BE2C (cell line): ENCODE measurements around the gene WDSUB1.

Experiments
- DNase-seq: peaks from one replicate; pipeline ENCODE4 v3.0.0-alpha.2; 2020
- H3K27me3 ChIP-seq: fragments of 250-450 bp; sonication (Bioruptor Pico); 2 replicates; pipeline ENCODE4 v1.5.1; 2020; ENCODE audit warnings: mild to moderate bottlenecking
- H3K36me3 ChIP-seq: fragments of 250-450 bp; sonication (Bioruptor Pico); 2 replicates; pipeline ENCODE4 v1.5.1; 2020; ENCODE audit warnings: mild to moderate bottlenecking
- H3K4me1 ChIP-seq: fragments of 250-450 bp; sonication (Bioruptor Pico); 2 replicates; pipeline ENCODE4 v1.5.1; 2020
- H3K4me3 ChIP-seq: 2 replicates; pipeline ENCODE4 v1.5.1; 2011; ENCODE audit warnings: low read depth, low read length
- H3K9me3 ChIP-seq: fragments of 250-450 bp; sonication (Bioruptor Pico); 2 replicates; pipeline ENCODE4 v1.5.1; 2020
- TF ChIP-seq, protein P1 (sequence below): IDR thresholded peaks from 2 replicates; pipeline ENCODE4 v1.5.1; 2012; ENCODE audit warnings: mild to moderate bottlenecking, low read depth, low read length

Gene WDSUB1

DNA sequence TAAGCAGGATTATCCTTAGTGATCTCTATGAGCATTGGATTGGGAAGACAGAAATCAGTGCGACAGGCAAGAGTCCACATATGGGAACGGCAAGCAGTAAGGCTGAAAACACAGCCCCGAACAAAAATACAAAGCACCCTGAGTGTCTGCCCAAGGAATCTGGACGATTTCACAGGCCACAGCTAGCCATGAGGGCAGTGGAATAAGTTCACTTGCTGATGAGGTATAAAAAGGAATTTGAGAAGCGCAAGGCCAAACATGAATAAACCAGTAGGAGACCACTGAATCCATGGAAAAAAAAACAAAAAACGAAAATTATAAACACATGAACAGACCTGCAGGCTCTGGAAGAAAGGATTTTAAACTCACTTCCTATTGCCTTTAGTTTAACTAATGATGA lies 24.3 kb downstream of the WDSUB1 start:
- TF ChIP-seq, protein P1, sequence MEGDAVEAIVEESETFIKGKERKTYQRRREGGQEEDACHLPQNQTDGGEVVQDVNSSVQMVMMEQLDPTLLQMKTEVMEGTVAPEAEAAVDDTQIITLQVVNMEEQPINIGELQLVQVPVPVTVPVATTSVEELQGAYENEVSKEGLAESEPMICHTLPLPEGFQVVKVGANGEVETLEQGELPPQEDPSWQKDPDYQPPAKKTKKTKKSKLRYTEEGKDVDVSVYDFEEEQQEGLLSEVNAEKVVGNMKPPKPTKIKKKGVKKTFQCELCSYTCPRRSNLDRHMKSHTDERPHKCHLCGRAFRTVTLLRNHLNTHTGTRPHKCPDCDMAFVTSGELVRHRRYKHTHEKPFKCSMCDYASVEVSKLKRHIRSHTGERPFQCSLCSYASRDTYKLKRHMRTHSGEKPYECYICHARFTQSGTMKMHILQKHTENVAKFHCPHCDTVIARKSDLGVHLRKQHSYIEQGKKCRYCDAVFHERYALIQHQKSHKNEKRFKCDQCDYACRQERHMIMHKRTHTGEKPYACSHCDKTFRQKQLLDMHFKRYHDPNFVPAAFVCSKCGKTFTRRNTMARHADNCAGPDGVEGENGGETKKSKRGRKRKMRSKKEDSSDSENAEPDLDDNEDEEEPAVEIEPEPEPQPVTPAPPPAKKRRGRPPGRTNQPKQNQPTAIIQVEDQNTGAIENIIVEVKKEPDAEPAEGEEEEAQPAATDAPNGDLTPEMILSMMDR, result no peak
- Histone ChIP-seq H3K9me3 (no peaks in the 10 kb centered on the region), H3K4me1 (no peaks in the 10 kb centered on the region), H3K4me3 (no peak overlapping the region), H3K27me3 (no peaks in the 10 kb centered on the region), H3K36me3 (no peaks in the 10 kb centered on the region)
- no peak for DNase-seq

DNA sequence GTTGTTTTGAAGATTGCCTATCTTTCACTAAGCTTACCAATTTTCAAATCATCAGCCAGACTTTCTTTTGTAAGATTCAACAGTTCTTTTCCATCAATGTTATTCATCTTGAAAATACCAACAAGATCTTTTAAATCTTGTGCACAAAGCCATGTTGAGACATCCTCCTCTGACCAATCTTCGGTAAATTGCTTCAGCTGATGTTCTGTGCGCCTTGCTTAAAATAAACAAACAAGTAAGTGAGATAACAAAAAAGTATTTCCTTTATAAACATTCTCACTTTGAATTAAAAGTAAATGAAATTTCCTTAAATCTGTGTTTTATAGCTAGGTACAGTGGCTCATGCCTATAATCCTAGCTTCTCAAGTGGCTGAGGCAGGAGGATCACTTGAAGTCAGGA lies 30.3 kb downstream of the WDSUB1 start:
- Histone ChIP-seq H3K27me3 (no peaks in the 10 kb centered on the region), H3K9me3 (no peaks in the 10 kb centered on the region), H3K4me1 (no peaks in the 10 kb centered on the region), H3K4me3 (no peak overlapping the region), H3K36me3 (no peaks in the 10 kb centered on the region)
- no peak for DNase-seq
- TF ChIP-seq, protein P1, result no peak

DNA sequence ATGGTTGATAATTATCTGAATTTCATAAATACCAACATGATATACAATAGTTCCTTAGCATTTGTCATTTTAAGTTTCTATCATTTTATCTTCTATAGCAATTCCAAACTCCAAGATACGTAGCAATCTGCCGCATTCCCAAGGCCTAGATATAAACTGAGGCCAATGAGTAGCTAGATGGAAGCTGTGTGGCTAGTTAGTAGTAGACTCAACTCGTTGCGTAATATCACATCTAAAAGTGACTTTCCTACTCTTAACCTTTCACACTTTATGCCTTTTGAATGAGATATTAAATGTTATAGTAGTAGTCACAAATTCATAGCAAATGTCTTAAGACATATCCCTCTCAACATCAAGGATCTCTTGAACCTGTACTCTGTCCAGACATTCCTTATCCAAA lies 33.6 kb downstream of the WDSUB1 start:
- Histone ChIP-seq H3K4me1 (no peaks in the 10 kb centered on the region), H3K36me3 (no peaks in the 10 kb centered on the region), H3K9me3 (no peaks in the 10 kb centered on the region), H3K27me3 (no peaks in the 10 kb centered on the region), H3K4me3 (no peak overlapping the region)
- TF ChIP-seq, protein P1, result no peak
- no peak for DNase-seq

DNA sequence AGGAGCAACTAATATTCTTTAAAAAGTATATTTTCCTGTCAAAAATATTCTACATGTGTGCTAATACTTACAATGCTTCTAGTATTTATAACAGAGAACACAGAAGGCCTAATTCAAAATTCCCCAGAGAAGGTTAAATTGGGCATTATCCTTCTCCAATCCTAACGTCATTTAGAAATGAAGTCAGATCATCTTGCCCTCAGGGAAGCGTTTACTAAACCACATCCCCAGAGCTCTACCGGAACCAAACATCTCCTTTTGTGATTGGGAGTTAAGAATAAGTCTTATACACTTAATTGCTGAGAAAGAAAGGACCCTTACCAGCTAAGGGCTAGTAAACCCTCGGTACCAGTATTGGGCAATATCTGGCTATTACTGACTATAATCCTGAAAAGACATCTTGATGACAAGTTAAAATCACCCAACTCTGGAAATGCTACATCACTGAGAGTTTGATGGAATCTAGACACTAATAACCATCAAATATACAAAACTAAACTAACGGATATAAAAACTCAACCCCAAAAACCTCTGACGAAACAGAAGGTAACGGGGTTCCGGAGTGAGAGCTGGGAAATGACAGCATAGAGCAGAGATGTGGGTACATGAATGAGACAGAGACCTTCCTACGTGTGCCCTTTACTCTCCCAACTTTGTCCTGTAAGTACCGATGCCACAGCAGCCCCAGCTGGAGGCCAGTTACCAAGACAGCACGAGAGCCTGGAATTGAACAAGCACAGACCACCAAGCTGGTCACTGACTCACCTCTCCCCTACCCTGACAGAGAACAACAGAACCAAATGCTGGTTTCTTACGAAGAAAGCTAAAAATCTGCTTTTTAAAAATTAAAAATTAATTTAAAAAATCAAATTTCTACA lies 35.0 kb downstream of the WDSUB1 start:
- Histone ChIP-seq H3K9me3 (no peaks in the 10 kb centered on the region), H3K4me1 (no peaks in the 10 kb centered on the region), H3K36me3 (no peaks in the 10 kb centered on the region), H3K27me3 (no peaks in the 10 kb centered on the region), H3K4me3 (no peak overlapping the region)
- no peak for DNase-seq
- TF ChIP-seq, protein P1, result no peak

DNA sequence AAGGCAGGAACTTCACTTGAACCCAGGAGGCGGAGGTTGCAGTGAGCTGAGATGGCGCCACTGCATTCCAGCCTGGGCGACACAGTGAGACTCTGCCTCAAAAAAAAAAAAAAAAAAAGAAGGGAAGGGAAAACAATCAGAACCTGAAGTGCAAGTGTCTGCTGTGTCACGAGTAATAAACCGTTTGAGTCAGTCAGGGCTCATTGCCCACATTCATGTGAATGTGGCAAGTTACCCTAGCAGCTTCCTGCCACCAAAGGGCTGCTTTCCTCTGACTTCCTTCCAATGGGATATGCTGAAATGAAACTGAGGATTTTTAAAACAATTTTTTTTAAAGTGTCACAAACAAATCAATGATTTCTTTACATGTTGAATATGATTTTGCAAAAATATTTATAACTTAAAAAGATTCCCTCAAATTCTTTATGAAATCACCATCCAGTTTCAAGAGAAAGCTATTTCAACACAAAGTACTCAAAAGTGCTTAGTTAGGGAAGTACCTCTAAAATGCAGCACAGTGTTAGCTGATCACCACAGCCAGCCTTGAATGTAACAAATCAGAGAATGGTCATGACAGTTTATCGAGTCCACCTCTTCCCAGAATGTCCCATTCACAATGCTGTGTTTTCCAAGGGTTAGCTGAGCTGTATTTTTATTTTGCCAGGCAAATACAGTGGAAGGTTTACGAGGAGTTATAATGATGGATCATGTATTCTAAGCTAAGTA lies 36.4 kb downstream of the WDSUB1 start:
- Histone ChIP-seq H3K9me3 (no peaks in the 10 kb centered on the region), H3K4me1 (no peaks in the 10 kb centered on the region), H3K36me3 (no peaks in the 10 kb centered on the region), H3K27me3 (no peaks in the 10 kb centered on the region), H3K4me3 (no peak overlapping the region)
- TF ChIP-seq, protein P1, result no peak
- no peak for DNase-seq
